ENCODE measurements around the gene KRTAP4-9. TPM values are rescaled to one million over a fixed set of nuclear protein-coding genes. Genes with fewer than 3 reads are reported as not detected.

Gene KRTAP4-9
- total and polyA plus RNA-seq, 2 of the 13 experiments (the other 11 are each of a cell fraction or from before 2014, with no cell fraction given) = not detected

DNA sequence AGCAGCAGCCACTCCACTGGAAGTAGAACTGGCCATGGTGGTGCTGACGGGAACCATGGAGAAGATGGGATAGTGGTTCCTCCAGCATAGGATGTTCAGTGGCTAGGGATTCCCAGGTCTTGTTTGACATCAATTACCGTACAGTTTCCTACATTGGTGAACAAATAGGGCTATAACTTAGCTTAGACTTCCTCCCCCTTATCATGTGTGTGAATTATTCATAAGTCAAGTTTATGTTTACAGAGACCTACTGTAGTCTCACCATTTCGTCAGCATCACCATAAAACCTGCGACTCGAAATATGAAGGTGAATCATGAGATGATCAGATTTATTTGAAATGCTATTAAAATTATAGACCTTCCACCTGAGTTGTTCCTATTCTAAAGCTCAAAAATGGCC lies 46.4 kb upstream of the KRTAP4-9 start:
- ChIA-PET POLR2A (interaction anchor here (0.7 to 1.6 kb wide), 10 partner anchors 11 to 630 kb away, joined by 3 to 15 read pairs (median 4); partner anchors contain the start of gene KRTAP3-1), CTCF (ENCODE audit: low intra/inter-chr PET ratio, low total read pairs) (no interaction called here)
- H3K4me2 ChIP-seq (ENCODE audit: low read depth, low read length) = peak overlapping the region; percentile 51
- H4K20me1 ChIP-seq (ENCODE audit: insufficient read depth, low read length) = no peaks in the 10 kb centered on the region
- H3K4me1 ChIP-seq (ENCODE audit: insufficient read depth, low read length) = peaks cover 53% of the 10 kb centered on the region
- no peaks in the 10 kb centered on the region for H3K36me3 ChIP-seq (replicated peaks in 1 of 2; ENCODE audit: control insufficient read depth in 1 of 2, insufficient read depth in 2 of 2, low read length in 2 of 2)
- no peaks in the 10 kb centered on the region for H3K27me3 ChIP-seq (ENCODE audit: control insufficient read depth in 1 of 2, insufficient read depth in 2 of 2, low read length in 2 of 2)
- intact Hi-C loops (cut with micrococcal nuclease; ENCODE audit: unreplicated experiment) (loop anchor here (2.0 kb wide), 1 partner anchor 50 kb away; the partner anchor contains the start of gene KRTAP3-1), in situ Hi-C loops (cut with HindIII; ENCODE audit: extremely low pct_ligation_motif_present, low pct_unique_long_range_greater_than_20kb) (loop anchor here (5.0 to 10.0 kb wide), 2 partner anchors 51 to 104 kb away; partner anchors contain the start of gene KRTAP3-1)
- TF ChIP-seq, protein P1, sequence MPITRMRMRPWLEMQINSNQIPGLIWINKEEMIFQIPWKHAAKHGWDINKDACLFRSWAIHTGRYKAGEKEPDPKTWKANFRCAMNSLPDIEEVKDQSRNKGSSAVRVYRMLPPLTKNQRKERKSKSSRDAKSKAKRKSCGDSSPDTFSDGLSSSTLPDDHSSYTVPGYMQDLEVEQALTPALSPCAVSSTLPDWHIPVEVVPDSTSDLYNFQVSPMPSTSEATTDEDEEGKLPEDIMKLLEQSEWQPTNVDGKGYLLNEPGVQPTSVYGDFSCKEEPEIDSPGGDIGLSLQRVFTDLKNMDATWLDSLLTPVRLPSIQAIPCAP (CRISPR knock-in tag; IDR thresholded peaks at IDR 0.05; ENCODE audit: low read depth) = no peak
- TF ChIP-seq, protein P2, sequence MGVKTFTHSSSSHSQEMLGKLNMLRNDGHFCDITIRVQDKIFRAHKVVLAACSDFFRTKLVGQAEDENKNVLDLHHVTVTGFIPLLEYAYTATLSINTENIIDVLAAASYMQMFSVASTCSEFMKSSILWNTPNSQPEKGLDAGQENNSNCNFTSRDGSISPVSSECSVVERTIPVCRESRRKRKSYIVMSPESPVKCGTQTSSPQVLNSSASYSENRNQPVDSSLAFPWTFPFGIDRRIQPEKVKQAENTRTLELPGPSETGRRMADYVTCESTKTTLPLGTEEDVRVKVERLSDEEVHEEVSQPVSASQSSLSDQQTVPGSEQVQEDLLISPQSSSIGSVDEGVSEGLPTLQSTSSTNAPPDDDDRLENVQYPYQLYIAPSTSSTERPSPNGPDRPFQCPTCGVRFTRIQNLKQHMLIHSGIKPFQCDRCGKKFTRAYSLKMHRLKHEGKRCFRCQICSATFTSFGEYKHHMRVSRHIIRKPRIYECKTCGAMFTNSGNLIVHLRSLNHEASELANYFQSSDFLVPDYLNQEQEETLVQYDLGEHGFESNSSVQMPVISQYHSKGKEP (CRISPR knock-in tag; IDR thresholded peaks at IDR 0.05) = no peak
- TF ChIP-seq REPIN1 (CRISPR knock-in tag; IDR thresholded peaks at IDR 0.05; ENCODE audit: borderline replicate concordance, low read depth) (no peak), CCAR2 (optimal IDR thresholded peaks at IDR 0.05; ENCODE audit: low read depth, low read length) (no peak), PCBP2 (optimal IDR thresholded peaks at IDR 0.05; ENCODE audit: low read depth, low read length, poor library complexity, severe bottlenecking) (no peak), ZNF446 (CRISPR knock-in tag; IDR thresholded peaks at IDR 0.05) (no peak)
- TF ChIP-seq, protein P3, sequence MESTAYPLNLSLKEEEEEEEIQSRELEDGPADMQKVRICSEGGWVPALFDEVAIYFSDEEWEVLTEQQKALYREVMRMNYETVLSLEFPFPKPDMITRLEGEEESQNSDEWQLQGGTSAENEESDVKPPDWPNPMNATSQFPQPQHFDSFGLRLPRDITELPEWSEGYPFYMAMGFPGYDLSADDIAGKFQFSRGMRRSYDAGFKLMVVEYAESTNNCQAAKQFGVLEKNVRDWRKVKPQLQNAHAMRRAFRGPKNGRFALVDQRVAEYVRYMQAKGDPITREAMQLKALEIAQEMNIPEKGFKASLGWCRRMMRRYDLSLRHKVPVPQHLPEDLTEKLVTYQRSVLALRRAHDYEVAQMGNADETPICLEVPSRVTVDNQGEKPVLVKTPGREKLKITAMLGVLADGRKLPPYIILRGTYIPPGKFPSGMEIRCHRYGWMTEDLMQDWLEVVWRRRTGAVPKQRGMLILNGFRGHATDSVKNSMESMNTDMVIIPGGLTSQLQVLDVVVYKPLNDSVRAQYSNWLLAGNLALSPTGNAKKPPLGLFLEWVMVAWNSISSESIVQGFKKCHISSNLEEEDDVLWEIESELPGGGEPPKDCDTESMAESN (CRISPR knock-in tag; conservative IDR thresholded peaks at IDR 0.05) = no peak
- TF ChIP-seq, protein P4, sequence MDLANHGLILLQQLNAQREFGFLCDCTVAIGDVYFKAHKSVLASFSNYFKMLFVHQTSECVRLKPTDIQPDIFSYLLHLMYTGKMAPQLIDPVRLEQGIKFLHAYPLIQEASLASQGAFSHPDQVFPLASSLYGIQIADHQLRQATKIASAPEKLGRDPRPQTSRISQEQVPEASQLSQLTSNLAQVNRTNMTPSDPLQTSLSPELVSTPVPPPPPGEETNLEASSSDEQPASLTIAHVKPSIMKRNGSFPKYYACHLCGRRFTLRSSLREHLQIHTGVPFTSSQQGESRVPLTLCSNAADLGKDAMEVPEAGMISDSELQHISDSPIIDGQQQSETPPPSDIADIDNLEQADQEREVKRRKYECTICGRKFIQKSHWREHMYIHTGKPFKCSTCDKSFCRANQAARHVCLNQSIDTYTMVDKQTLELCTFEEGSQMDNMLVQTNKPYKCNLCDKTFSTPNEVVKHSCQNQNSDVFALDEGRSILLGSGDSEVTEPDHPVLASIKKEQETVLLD (CRISPR knock-in tag; IDR thresholded peaks at IDR 0.05; ENCODE audit: low read depth) = no peak
- TF ChIP-seq, protein P5, sequence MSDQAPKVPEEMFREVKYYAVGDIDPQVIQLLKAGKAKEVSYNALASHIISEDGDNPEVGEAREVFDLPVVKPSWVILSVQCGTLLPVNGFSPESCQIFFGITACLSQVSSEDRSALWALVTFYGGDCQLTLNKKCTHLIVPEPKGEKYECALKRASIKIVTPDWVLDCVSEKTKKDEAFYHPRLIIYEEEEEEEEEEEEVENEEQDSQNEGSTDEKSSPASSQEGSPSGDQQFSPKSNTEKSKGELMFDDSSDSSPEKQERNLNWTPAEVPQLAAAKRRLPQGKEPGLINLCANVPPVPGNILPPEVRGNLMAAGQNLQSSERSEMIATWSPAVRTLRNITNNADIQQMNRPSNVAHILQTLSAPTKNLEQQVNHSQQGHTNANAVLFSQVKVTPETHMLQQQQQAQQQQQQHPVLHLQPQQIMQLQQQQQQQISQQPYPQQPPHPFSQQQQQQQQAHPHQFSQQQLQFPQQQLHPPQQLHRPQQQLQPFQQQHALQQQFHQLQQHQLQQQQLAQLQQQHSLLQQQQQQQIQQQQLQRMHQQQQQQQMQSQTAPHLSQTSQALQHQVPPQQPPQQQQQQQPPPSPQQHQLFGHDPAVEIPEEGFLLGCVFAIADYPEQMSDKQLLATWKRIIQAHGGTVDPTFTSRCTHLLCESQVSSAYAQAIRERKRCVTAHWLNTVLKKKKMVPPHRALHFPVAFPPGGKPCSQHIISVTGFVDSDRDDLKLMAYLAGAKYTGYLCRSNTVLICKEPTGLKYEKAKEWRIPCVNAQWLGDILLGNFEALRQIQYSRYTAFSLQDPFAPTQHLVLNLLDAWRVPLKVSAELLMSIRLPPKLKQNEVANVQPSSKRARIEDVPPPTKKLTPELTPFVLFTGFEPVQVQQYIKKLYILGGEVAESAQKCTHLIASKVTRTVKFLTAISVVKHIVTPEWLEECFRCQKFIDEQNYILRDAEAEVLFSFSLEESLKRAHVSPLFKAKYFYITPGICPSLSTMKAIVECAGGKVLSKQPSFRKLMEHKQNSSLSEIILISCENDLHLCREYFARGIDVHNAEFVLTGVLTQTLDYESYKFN (CRISPR knock-in tag; conservative IDR thresholded peaks at IDR 0.05) = no peak
- no peaks in the 10 kb centered on the region for H3K9me3 ChIP-seq (ENCODE audit: low read length)
- no peak for ATAC-seq
- peak overlapping the region; percentile 79 for H3K27ac ChIP-seq (ENCODE audit: extremely low read length, insufficient read depth, low read length)
- peak overlapping the region; percentile 51 for H3K9ac ChIP-seq (ENCODE audit: insufficient read depth, low read depth, low read length)
- WGBS (ENCODE audit: low lambda C conversion rate) = 46% methylated on average over 5 of the region's 5 CpGs
- BruUV-seq (replicated peaks) = no TSS peak
- H3K4me3 ChIP-seq (replicated peaks in 1 of 3; ENCODE audit: insufficient read depth in 1 of 3, low read depth in 2 of 3, low read length in 3 of 3) = no peak overlapping the region
- no peak for FAIRE-seq
- H3K79me2 ChIP-seq (ENCODE audit: insufficient read depth, low read length) = no peaks in the 10 kb centered on the region
- H2AFZ ChIP-seq (ENCODE audit: low read length) = no peak overlapping the region
- DNase-seq (ENCODE audit: low spot score) = peak; percentile 48

Data from HepG2 (cell line).